OCI-LY3 (cell line): ENCODE results near the gene GSTO2.

Experiments used
- CTCF ChIP-seq: fragments of 200-600, 300-600 bp; sonication (generic); IDR thresholded peaks from 2 replicates; pipeline ENCODE4 v1.5.1; 2014; ENCODE audit warnings: antibody characterized with exemption, low read length, low read depth
- EZH2phosphoT487 ChIP-seq: fragments of 200-600 bp; shearing (Covaris generic); IDR thresholded peaks from 2 replicates; pipeline ENCODE4 v1.6.1; 2018; ENCODE audit warnings: antibody characterized with exemption, mixed run types, low read depth

GRCh38 chr10:104300736-104301292 lies 31.8 kb downstream of the GSTO2 start:
- TF ChIP-seq EZH2phosphoT487 (no peak), CTCF (no peak)
